ENCODE data around the gene ADAM8.
"Not testable (repeated sequence)": the region's sequence is repeated elsewhere in the genome, so short reads cannot be mapped to it uniquely, and the experiment has no call there.

The ADAM8 gene

GRCh38 chr10:133276435-133277201, at the start of gene ADAM8:
ADAM8 (minus strand) TSS chr10:133276868; CDS start chr10:133276817, 51 bp downstream.
- peak; percentile 44 for DNase-seq (ENCODE audit: low read depth, low spot score)

DNA sequence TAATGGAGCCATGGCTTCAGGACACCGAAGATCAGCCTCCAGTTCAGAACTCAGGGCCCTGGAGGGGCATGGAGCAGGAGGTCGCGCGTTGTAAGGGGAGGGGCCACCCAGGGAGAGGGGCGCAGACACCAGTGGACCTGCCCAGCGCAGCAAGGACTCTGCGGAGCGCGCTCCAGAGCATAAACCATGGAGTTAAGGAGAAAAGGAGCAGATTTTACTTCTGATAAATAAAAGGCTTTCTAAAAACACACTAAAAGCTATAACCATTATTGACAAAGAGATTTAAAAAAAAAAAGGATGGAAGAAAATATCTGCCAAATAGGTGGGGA, 49.5 kb upstream of the ADAM8 start:
- no peak for DNase-seq (ENCODE audit: low read depth, low spot score)

DNA sequence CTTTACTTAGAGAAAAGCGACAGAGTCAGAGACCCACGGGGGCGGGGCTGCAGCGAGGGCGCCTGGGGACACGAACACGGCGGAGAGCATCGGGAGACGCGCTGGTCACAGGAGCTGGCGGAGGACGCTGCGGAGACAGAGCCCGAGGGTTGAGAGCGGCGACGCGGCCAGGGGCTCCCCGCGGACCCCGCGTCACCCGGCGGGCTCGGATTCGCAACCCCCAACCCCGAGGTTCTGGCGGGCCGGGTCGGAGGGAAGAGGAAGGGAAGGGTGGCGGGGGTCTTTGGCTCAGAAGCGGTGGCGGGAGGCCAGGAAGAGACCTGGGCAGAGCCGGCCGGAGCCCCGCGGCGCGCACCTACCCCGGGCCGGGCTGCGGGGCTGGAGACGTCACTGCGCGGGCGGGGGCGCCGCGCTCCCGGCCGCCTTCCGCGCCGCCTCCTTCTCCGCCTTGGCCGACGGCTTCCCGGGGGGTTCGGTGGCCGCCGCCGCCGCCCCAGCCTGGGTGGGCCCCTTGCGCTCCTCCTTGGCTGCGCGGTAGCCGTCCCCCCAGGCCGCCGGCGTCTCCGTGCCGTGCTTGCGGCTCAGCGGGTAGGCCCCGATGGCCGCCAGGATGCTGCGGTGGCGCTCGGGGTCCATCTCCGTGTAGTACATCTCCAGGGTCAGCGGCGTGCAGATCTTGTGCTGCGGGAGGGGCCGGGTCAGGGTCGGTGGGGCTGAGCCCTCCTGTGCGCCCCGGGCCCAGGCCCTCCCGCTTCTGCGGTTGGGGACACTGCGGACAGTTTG, 49.0 kb upstream of the ADAM8 start:
- DNase-seq (ENCODE audit: low read depth, low spot score), result no peak

- DNase-seq (ENCODE audit: low read depth, low spot score), result no peak
These were observed 48.2 kb upstream of the ADAM8 start for GRCh38 chr10:133324857-133325260.

GRCh38 chr10:133324198-133324792, 47.6 kb upstream of the ADAM8 start:
- peak; percentile 59 for DNase-seq (ENCODE audit: low read depth, low spot score)

GRCh38 chr10:133322064-133322709, 45.5 kb upstream of the ADAM8 start:
- DNase-seq (ENCODE audit: low read depth, low spot score), result not testable (repeated sequence)

GRCh38 chr10:133320852-133321422, 44.3 kb upstream of the ADAM8 start:
- not testable (repeated sequence) for DNase-seq (ENCODE audit: low read depth, low spot score)

- DNase-seq (ENCODE audit: low read depth, low spot score), result peak; percentile 83
These were observed 41.9 kb upstream of the ADAM8 start for GRCh38 chr10:133318494-133319127.

- no peak for DNase-seq (ENCODE audit: low read depth, low spot score)
These were observed 40.1 kb upstream of the ADAM8 start for GRCh38 chr10:133316732-133317131.

- DNase-seq (ENCODE audit: low read depth, low spot score), result no peak
These were observed 39.6 kb upstream of the ADAM8 start for GRCh38 chr10:133316266-133316665.

- DNase-seq (ENCODE audit: low read depth, low spot score), result no peak
These were observed 39.2 kb upstream of the ADAM8 start for GRCh38 chr10:133315847-133316246.

DNA sequence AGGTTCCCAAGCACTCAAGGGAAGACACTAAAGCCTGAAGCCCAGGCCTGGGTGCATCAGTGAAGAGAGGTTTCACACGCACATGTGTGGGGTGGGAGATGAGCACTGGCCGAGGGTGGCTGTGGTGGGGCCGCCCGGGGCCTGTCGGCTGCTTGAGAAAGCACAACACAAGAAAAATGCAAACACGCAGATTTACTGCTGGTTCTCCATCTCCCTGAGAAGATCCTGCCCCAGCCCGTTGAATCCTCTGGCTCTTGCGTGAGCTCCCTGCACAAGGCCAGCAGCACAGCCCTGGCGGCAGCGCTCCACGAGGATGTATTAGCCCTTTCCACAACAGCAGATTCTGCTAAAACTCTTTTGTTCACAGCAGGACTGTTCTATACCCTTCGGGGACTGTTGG, 38.2 kb upstream of the ADAM8 start:
- DNase-seq (ENCODE audit: low read depth, low spot score), result no peak

DNA sequence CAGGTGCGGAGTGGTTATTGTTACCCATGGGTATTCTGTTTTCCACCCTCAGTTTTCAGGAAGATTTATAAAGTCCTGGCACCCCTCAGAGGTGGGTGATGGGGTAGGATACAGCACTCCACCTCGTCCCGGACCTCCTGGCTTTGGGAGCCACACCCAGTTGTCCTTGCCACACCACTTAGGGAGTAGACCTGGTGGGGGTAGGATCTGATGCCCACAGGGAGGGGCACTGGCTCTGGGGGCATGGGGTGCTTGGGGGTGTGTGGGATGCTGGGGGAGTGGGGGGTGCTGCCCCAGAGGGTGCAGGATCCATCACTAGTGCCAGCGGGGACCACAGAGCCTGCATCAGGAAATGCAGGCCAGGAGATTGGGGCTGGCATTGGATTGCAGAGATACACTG, 36.5 kb upstream of the ADAM8 start:
- DNase-seq (ENCODE audit: low read depth, low spot score), result no peak

- no peak for DNase-seq (ENCODE audit: low read depth, low spot score)
These were observed 36.1 kb upstream of the ADAM8 start for GRCh38 chr10:133312769-133313145.

DNA sequence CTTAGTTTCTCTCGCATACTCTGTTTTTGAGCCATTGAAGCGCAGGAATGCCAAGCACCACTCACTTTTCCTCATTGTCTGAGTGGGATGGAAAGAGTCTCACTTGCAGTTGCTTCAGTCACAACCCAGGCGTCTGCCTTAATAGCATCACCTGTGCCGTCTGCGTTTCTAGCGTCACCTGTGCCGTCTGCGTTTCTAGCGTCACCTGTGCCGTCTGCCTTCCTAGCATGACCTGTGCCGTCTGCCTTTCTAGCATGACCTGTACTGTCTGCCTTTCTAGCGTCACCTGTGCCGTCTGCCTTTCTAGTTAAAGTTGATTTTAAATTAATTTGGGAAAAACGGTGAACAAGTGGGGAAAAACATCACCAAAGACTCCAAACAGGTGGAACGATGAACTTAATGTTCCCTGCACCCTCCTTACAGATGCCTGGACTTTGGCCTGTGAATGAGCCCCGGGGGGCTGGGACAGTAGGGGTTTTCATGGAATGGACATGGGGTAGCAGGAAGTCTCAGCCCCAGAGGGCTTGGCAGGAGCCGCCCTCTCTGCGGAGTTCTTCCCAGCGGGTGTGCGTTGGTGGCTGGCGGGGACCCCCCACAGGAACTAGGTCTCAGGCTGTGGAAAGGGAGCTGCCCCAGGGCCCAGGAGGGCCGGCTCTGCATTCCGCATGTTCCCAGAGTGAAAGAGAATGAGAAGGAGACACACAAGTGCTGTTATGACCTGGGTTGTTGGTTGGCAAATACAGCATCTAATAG, 35.5 kb upstream of the ADAM8 start:
- DNase-seq (ENCODE audit: low read depth, low spot score), result no peak

DNA sequence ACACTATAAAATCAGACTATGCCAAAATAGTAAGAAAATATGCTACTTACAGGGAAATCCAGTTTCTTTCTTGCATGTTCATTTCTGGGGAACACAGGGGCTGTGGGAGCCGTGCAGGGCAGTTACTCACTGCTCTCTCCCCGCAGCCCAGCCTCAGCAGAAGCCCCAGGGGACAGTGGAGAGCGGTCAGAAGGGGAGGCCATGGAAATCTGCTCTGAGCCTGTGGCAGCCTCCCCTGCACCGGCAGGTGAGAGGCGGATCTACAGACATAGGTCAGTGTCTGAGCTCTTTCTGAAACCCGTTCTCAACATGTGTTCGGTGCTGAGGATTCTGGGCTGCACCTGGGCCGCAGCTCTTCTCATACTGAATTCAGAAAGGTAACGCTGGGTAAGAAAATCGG, 34.9 kb upstream of the ADAM8 start:
- DNase-seq (ENCODE audit: low read depth, low spot score), result no peak

DNA sequence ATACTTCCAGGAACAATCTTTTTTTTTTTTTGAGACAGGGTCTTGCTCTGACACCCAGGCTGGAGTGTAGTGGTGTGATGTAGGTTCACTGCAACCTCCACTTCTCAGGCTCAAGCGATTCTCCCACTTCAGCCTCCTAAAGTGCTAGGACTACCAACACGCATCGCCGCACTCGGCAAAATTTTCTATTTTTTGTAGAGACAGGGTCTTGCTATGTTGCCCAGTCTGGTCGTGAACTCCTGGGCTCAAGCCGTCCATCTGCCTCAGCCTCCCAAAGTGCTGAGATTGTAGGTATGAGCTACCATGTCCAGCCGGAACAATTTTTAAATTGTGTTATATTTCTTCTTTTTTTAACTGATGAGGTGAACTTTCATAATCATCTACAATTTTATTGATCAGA, 34.1 kb upstream of the ADAM8 start:
- DNase-seq (ENCODE audit: low read depth, low spot score), result no peak

- no peak for DNase-seq (ENCODE audit: low read depth, low spot score)
These were observed 33.7 kb upstream of the ADAM8 start for GRCh38 chr10:133310399-133310755.

GRCh38 chr10:133309720-133310398, 33.2 kb upstream of the ADAM8 start:
- no peak for DNase-seq (ENCODE audit: low read depth, low spot score)

DNA sequence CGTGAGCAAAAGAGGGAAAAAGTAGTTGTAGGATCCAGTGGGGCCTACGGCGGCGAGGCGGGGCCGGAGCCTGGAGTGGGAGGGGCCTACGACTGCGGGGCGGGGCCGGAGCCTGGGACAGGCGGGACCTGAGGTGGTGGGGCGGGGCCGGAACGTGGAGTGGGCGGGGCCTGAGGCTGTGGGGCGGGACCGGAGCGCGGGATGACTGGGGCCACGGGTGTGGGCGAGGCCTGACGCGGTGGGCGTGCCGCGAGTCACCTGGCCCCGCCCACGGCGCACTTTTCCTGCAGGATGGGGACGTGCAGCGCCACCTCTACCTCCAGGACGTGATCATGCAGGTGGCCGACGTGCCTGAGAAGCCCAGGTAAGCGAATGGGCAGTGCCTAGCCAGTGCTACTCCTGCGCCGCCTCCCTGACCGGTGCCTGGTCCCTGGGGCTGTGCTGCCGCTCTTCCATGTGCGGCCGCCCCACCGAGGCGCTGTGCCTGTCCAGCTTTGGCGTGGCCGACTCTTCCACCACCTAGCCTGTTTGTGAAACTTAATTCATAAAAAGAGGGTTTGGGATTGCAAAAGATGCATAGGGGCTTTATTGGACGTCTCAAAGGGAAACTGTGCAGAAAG, 32.5 kb upstream of the ADAM8 start:
- peak; percentile 89 for DNase-seq (ENCODE audit: low read depth, low spot score)

Measured in ELF-1 (cell line).